Erythroblast (primary cell): ENCODE measurements around the gene FMO3.

Experiments
- GATA1 ChIP-seq: IDR thresholded peaks from 2 replicates; pipeline ENCODE4 v1.6.1; 2011; ENCODE audit warnings: low read depth, mild to moderate bottlenecking, control low read depth, low read length, moderate library complexity
- POLR2A ChIP-seq: IDR thresholded peaks from 2 replicates; pipeline ENCODE4 v1.6.1; 2011; ENCODE audit warnings: mild to moderate bottlenecking, low read length

GRCh38 chr1:171084091-171084490 is 6.6 kb upstream of the FMO3 start:
- TF ChIP-seq POLR2A (no peak), GATA1 (no peak)
